WTC11 (cell line): Measurements from ENCODE around the gene CAMK1.

Experiments
- CTCF ChIP-seq: fragments of 200-600 bp; IDR thresholded peaks from 2 replicates; pipeline ENCODE4 v1.8.0; 2022; ENCODE audit warnings: antibody characterized with exemption
- E2F5 ChIP-seq: sonication (generic); formaldehyde crosslinking; IDR thresholded peaks from 2 replicates; pipeline ENCODE4 v1.8.1; 2022; ENCODE audit warnings: mild to moderate bottlenecking, moderate library complexity, missing genetic modification reagents
- HMGA2 ChIP-seq: fragments of 250-450 bp; sonication (Bioruptor Pico); IDR thresholded peaks from 2 replicates; pipeline ENCODE4 v1.4.0; 2021; ENCODE audit warnings: mild to moderate bottlenecking, moderate library complexity
- MAX ChIP-seq: sonication (generic); formaldehyde crosslinking; IDR thresholded peaks from 2 replicates; pipeline ENCODE4 v1.8.0; 2022; ENCODE audit warnings: mild to moderate bottlenecking, missing genetic modification reagents
- TP53 ChIP-seq: sonication (generic); formaldehyde crosslinking; IDR thresholded peaks from 2 replicates; pipeline ENCODE4 v1.8.1; 2023; ENCODE audit warnings: mild to moderate bottlenecking, missing genetic modification reagents

- no peak for TF ChIP-seq CTCF
- TF ChIP-seq TP53 = no peak
- no peak for TF ChIP-seq HMGA2 (CRISPR knock-in tag)
- no peak for TF ChIP-seq MAX
- no peak for TF ChIP-seq E2F5 (CRISPR knock-in tag)
These were observed 37.5 kb downstream of the CAMK1 start for GRCh38 chr3:9732080-9732739.
